Measurements from ENCODE around the gene DCDC2.

- no peak for TF ChIP-seq POLR2A (IDR thresholded peaks at IDR 0.05)
- TF ChIP-seq, protein P1, sequence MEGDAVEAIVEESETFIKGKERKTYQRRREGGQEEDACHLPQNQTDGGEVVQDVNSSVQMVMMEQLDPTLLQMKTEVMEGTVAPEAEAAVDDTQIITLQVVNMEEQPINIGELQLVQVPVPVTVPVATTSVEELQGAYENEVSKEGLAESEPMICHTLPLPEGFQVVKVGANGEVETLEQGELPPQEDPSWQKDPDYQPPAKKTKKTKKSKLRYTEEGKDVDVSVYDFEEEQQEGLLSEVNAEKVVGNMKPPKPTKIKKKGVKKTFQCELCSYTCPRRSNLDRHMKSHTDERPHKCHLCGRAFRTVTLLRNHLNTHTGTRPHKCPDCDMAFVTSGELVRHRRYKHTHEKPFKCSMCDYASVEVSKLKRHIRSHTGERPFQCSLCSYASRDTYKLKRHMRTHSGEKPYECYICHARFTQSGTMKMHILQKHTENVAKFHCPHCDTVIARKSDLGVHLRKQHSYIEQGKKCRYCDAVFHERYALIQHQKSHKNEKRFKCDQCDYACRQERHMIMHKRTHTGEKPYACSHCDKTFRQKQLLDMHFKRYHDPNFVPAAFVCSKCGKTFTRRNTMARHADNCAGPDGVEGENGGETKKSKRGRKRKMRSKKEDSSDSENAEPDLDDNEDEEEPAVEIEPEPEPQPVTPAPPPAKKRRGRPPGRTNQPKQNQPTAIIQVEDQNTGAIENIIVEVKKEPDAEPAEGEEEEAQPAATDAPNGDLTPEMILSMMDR (IDR thresholded peaks at IDR 0.05), result no peak
- TF ChIP-seq EP300 (IDR thresholded peaks at IDR 0.05), result no peak
These were observed 33.3 kb upstream of the DCDC2 start for GRCh38 chr6:24391208-24391607.

Data from ovary (tissue), 3 donors.